GM19468 (cell line): Measurements from ENCODE around the gene ARSH.
"Not testable (repeated sequence)": the region's sequence is repeated elsewhere in the genome, so short reads cannot be mapped to it uniquely, and the experiment has no call there.

Experiments used
- ATAC-seq: cut with Tn5 transposase; IDR thresholded peaks from one replicate; pipeline ENCODE4 v1.9.1; 2021; ENCODE audit warnings: mild to moderate bottlenecking, moderate library complexity, moderate number of reproducible peaks; ENCODE audit not compliant: unreplicated experiment; ENCODE audit errors: extremely low read depth

Gene ARSH

DNA sequence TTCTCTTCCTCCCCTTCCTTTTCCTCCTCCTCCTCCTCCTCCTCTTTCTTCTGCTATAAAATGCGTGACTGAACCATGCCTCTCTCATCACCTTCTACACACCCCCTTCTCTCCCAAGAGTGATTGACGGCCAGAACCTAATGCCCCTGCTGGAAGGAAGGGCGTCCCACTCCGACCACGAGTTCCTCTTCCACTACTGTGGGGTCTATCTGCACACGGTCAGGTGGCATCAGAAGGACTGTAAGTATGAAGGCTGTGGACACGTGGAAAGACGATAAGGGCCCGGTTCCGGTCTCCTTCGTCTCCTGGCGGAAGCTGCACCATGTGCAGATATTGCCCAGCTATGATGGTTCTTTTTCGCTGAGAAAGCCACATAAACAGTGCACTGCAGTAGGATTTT lies 22.8 kb downstream of the ARSH start:
- ATAC-seq, result no peak

DNA sequence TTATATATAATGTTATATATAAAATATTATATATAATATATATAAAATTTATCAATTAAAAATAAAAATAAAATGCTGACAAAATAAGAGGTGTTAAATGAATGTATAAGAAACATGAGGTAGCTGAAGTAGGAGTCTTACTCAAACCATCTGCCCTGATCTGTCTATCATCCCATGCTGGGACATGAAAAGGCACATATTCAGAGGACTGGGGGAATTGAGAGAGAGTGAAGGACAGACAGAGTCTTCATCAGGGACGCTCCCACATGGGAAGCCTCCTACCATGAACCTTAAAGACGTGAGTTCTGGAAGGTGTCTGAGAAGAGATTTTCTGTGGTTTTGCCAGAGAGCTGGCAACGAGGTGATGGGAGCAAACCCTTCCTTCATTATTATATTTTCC lies 30.9 kb downstream of the ARSH start:
- no peak for ATAC-seq

GRCh38 chrX:3044196-3044595 lies 37.9 kb downstream of the ARSH start:
- ATAC-seq, result no peak

DNA sequence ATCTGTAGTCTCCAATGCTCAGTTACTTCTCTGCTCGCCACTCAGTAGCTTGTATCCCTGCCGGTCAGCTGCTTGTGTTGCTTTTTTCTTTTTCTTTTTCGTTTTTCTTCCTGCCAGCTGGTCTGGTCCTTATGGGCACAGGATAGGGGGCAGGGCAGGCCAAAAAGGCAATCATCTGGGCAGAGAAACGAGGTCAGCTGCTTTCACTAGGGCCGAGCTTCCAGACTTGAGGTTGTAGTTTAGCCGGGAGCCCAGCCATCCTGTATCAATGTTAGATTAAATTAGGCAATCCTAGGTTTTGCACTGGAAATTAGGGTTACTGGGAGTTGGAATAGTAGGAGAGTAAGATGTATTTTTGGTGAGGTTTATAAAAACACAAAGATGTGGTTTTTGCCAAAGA lies 38.3 kb downstream of the ARSH start:
- ATAC-seq, result no peak

DNA sequence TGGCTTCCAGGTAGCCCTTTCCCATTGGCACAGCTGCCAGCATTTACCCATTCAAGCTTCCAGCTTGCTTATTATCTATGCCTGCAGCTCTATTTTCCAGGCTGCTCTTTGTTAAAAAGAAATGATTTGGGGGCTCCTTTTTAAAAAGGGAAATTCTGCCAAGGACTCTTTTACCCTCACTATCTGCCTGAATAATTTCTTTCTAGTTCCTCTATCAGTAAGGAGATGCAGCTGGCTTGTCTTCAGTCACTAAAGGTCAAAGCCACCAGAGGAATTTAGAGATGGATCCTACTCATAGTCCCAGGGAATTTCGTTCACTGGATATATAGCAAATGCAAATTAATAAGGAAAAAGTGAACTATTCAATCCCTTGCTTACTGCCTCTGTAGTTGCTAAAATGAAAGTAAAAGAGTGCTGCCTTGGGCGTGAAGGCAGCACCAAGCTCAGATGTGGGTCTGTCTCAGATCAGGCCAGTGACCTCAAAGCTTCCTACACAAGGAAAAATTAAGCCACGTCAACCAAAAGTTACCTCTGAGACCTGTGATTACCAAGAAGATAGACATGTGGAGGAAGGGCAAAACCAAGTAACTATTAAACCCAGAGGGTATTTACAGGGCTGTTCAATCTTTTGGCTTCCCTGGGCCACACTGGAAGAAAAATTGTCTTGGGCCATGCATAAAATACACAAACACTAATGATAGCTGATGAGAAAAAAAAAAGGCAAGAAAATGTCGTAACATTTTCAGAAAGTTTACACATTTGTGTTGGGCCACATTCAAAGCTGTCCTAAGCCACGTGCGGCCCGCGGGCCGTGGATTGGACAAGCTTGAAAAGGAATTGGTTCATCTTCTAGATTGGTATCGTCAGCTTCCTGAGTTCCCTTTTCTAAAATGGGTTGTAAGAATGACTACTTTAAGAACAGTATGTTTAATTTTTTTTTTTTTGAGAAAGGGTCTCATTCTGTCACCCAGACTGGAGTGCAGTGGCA lies 40.2 kb downstream of the ARSH start:
- ATAC-seq, result no peak

DNA sequence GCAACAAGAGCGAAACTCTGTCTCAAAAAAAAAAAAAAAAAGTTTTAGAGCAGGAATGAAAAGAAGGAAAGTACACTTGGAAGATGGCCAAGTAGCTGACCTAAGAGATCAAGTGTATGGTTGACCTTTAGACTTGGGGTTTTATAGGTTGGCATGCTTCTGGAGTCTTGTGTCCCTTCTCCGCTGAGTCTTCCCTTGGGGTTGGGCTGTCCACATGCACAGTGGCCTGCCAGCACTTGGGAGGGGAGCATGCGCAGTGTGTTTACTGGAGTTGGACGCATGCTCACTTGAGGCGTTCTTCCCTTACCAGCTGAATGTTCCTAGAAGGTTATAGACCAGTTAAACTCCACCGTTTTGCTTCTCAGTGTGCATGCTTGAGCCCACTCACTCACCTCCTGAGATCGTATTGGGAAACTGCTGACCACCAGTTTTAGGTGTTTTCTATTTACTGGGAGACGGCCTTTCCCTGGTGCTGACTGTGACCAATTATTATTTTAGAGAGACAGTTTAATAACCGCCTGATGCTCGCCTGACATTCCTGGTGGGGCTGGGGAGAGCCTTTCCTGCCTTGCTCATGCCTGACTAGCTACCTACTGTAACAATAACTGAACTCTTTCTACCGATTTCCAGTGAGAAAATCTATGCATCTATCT lies 44.3 kb downstream of the ARSH start:
- not testable (repeated sequence) for ATAC-seq

- no peak for ATAC-seq
These were observed 46.5 kb downstream of the ARSH start for GRCh38 chrX:3052860-3053259.

DNA sequence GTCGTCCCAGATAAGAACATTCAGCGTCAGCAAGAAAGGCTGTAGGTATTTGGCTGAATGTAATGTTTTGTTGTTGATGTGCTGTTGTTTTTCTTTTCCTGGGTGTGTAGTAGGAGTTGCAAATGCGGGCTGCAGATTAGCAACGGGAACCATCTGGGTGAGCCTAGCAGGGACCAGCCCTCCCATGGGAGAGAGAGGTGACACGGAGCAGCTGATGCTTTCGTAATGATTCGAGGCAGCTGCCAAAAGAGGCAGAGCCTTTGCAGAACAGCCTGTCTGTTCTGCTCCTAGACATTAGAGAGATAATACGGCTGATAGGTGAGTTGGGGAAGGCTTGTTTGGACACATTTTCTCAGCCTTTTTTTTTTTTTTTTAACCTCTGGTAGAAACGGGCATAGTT lies 60.2 kb downstream of the ARSH start:
- no peak for ATAC-seq

DNA sequence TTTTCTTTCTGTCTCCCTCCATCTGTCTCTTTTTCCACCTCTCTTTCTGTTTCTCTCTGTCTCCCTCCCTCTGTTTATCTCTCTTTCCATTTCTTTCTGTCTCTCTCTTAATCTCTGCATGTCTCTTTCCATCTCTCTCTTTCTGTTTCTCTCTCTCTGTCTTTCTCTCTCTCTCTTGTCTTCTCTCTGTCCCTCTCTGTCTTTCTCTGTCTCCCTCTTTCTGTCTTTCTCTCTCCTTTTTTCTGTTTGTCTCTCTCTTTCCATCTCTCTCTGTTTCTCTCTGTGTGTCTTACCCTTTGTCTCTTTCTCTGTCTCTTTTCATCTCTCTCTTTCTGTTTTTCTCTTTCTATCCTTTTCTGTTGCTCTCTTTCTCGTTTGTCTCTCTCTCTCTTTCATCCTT lies 69.6 kb downstream of the ARSH start:
- no peak for ATAC-seq

GRCh38 chrX:3076416-3076991 lies 70.2 kb downstream of the ARSH start:
- no peak for ATAC-seq
